Nephron progenitor cell (in vitro differentiated cells): Measurements from ENCODE around the gene TRAPPC5.
A peak's percentile ranks its signal among the peaks of the same experiment; 100 is the strongest.

Experiments
- DNase-seq: peaks from one replicate; pipeline ENCODE4 v3.0.0; 2021
- H3K27ac Mint-ChIP-seq: 2 replicates; pipeline ENCODE4 v1.8.0; 2021; ENCODE audit warnings: mild to moderate bottlenecking, moderate library complexity, mixed read lengths
- H3K27me3 Mint-ChIP-seq: 2 replicates; pipeline ENCODE4 v1.8.0; 2021; ENCODE audit warnings: mild to moderate bottlenecking, low read depth, mixed read lengths; ENCODE audit not compliant: poor library complexity
- H3K36me3 Mint-ChIP-seq: 2 replicates; pipeline ENCODE4 v1.8.0; 2021; ENCODE audit warnings: low read depth, mixed read lengths
- H3K4me1 Mint-ChIP-seq: 2 replicates; pipeline ENCODE4 v1.8.0; 2021; ENCODE audit warnings: mixed read lengths
- H3K4me3 Mint-ChIP-seq: 2 replicates; pipeline ENCODE4 v1.8.0; 2021; ENCODE audit warnings: mild to moderate bottlenecking, moderate library complexity, mixed read lengths
- H3K9me3 Mint-ChIP-seq: 2 replicates; pipeline ENCODE4 v1.8.0; 2021; ENCODE audit warnings: mild to moderate bottlenecking, moderate library complexity, mixed read lengths
- CTCF ChIP-seq: fragments of 200-600 bp; sonication (generic); IDR thresholded peaks from 2 replicates; pipeline ENCODE4 v1.5.0; 2021; ENCODE audit warnings: antibody characterized with exemption

Gene TRAPPC5

DNA sequence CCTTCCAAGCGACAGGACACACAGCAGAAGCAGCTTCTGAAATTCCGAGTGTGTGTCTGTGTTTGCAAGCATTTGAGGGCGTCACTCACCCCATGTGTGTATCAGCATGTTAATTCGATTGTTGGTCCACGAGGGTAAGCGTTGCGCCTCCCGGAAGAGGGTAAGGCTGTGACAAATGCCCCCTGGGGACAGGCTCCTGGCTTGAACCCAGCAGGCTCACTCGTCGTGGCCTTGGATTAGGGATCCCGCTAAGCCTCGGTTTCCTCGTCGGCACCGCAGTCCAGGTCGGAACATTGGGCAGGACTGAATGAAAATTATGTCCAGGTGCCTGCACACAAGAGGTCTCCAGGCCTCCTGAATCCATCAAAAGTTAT lies 44.3 kb upstream of the TRAPPC5 start:
- DNase-seq, result no peak
- Mint-ChIP-seq H3K9me3 (no peaks in the 10 kb centered on the region), H3K4me3 (peak overlapping the region; percentile 77), H3K4me1 (peaks cover 10% of the 10 kb centered on the region), H3K27me3 (peaks cover 32% of the 10 kb centered on the region), H3K36me3 (no peaks in the 10 kb centered on the region), H3K27ac (no peak overlapping the region)
- no peak for TF ChIP-seq CTCF

- no peak within 1 kb of the TSS for H3K27ac Mint-ChIP-seq
- peaks cover 32% of the 10 kb centered on the region for H3K27me3 Mint-ChIP-seq
- H3K4me1 Mint-ChIP-seq, result peaks cover 10% of the 10 kb centered on the region
- H3K4me3 Mint-ChIP-seq, result peak within 1 kb of the TSS; percentile 77
- no peaks in the 10 kb centered on the region for H3K9me3 Mint-ChIP-seq
- no peak for TF ChIP-seq CTCF
- no peaks in the 10 kb centered on the region for H3K36me3 Mint-ChIP-seq
- peak; percentile 83 for DNase-seq
These were observed 43.8 kb upstream of the TRAPPC5 start, which contains the start of gene STXBP2 for GRCh38 chr19:7636691-7637373. TSS of gene STXBP2 (plus strand) at chr19:7637110. CDS start at chr19:7637150, 40 bp downstream.

DNA sequence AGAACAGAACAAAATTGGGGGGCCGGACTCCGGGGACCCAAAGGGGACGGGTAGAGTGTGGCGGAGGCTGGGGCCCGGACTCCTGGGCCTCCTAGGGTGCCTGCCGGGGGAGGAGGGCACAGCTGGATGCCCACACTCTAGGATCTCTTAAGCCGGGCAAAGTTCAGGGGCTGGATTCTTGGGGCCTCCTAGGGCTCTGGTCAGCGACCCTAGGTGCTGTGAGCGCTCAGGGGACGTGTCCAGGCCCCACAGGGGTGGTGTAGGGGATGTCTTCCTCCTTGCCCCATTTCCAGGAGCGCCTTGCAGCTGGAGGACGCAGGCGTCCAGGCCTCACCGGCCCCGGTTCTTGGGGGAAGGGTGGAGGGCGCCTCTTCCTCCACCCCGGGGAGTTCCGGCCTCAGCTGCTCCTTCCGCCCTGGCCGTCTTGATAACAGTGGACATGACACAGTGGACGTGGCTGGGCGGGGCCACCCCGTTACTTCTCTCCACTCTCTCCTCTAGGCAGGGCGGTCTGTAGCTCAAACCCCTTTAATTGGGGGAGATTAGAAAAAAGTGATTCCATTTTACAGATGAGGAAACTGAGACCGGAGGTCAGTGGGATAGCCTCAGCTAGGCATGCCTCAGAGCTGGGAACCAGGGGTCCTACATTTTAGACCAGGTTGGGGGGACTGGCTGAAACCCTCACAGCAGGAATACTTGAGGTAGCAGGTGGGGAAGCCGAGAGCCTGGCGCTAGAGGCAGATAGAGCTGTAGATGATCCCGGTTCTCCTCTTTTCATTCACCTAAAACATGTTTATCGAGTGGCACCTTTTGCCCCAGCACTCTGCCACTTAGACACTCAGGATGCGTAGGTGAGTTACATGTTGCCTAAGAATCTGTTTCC lies 43.0 kb upstream of the TRAPPC5 start:
- no peaks in the 10 kb centered on the region for H3K9me3 Mint-ChIP-seq
- no peak for TF ChIP-seq CTCF
- H3K27me3 Mint-ChIP-seq, result peaks cover 32% of the 10 kb centered on the region
- H3K36me3 Mint-ChIP-seq, result no peaks in the 10 kb centered on the region
- H3K4me1 Mint-ChIP-seq, result peaks cover 10% of the 10 kb centered on the region
- DNase-seq, result no peak
- no peak overlapping the region for H3K27ac Mint-ChIP-seq
- peak overlapping the region; percentile 77 for H3K4me3 Mint-ChIP-seq

GRCh38 chr19:7638802-7639465 lies 41.7 kb upstream of the TRAPPC5 start:
- Mint-ChIP-seq H3K36me3 (no peaks in the 10 kb centered on the region), H3K9me3 (no peaks in the 10 kb centered on the region), H3K4me1 (peaks cover 10% of the 10 kb centered on the region), H3K4me3 (peak overlapping the region; percentile 63), H3K27ac (peak overlapping the region; percentile 71), H3K27me3 (peaks cover 32% of the 10 kb centered on the region)
- DNase-seq, result no peak
- no peak for TF ChIP-seq CTCF

DNA sequence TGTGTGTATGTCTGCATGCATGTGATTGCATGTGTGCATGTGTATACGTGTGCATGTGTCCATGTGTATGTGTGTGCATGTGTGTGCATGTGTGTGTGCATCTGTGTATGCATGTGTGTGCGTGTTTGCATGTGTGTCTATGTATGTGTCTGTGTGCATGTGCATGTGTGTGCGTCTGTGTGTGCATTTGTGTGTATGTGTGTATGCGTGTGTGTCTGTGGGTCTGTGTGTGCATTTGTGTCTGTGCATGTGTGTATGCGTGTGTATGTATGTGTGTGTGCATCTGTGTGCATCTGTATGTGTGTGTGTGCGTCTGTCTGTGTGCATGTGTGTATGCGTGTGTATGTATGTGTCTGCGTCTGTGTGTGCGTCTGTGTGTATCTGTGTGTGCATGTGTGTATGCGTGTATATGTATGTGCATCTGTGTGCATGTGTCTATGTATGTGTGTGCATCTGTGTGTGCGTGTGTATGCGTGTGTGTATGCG lies 40.7 kb upstream of the TRAPPC5 start:
- peaks cover 10% of the 10 kb centered on the region for H3K4me1 Mint-ChIP-seq
- H3K4me3 Mint-ChIP-seq, result peak overlapping the region; percentile 50
- TF ChIP-seq CTCF, result no peak
- no peak for DNase-seq
- no peaks in the 10 kb centered on the region for H3K9me3 Mint-ChIP-seq
- H3K27me3 Mint-ChIP-seq, result peaks cover 32% of the 10 kb centered on the region
- no peaks in the 10 kb centered on the region for H3K36me3 Mint-ChIP-seq
- H3K27ac Mint-ChIP-seq, result no peak overlapping the region
